Measurements from ENCODE around the gene CDC42BPA.

GRCh38 chr1:226979115-226979516 is 339.2 kb downstream of the CDC42BPA start:
- TF ChIP-seq EZH2 (IDR thresholded peaks at IDR 0.05; ENCODE audit: insufficient read depth, poor library complexity, severe bottlenecking) = no peak
- no peak for TF ChIP-seq EZH2phosphoT487 (IDR thresholded peaks at IDR 0.05; ENCODE audit: insufficient read depth, low read depth)

Measured in GM23248 (cell line).